ENCODE measurements around the gene PDE12. TPM values are rescaled to one million over a fixed set of nuclear protein-coding genes. Genes with fewer than 3 reads are reported as not detected.

Gene PDE12
- total RNA-seq, 1 experiment from 2014 or later: 27.7 TPM

DNA sequence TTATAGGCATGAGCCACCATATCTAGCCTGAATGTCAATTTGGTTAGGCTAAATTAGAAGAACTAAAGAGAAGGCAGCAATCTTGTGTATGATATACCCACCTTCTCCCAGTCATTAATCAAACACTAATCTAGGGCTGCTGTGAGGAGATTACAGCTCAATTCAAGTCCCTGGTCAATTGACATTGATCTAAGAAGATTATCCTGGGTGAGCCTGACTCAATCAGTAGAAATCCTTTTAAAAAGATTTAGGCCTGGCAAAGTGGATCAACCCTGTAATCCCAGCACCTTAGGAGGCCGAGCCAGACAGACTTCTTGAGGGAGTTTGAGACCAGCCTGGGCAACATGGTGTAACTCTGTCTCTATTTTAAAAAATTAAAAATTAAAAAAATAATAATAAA lies 9.5 kb upstream of the PDE12 start:
- no peaks in the 10 kb centered on the region for H3K27me3 ChIP-seq (ENCODE audit: low read length)
- H3K9ac ChIP-seq (ENCODE audit: low read length): no peak overlapping the region
- H3K9me3 ChIP-seq (ENCODE audit: low read length): no peaks in the 10 kb centered on the region
- DNase-seq: no peak
- H3K36me3 ChIP-seq (ENCODE audit: insufficient read depth, low read length): no peaks in the 10 kb centered on the region
- H3K27ac ChIP-seq (ENCODE audit: low read length): no peak overlapping the region
- no peak overlapping the region for H2AFZ ChIP-seq (ENCODE audit: low read length)
- no peak overlapping the region for H3K4me3 ChIP-seq (ENCODE audit: low read length)
- no peak overlapping the region for H3K4me2 ChIP-seq (ENCODE audit: low read depth, low read length, poor library complexity, severe bottlenecking)
- peaks cover 17% of the 10 kb centered on the region for H3K4me1 ChIP-seq (ENCODE audit: low read length)
- H4K20me1 ChIP-seq (ENCODE audit: insufficient read depth, low read depth, low read length): no peaks in the 10 kb centered on the region
- H3K9me2 ChIP-seq (replicated peaks; ENCODE audit: insufficient read depth, low read length): no peaks in the 10 kb centered on the region
- H3K79me2 ChIP-seq (ENCODE audit: low read length): no peaks in the 10 kb centered on the region

DNA sequence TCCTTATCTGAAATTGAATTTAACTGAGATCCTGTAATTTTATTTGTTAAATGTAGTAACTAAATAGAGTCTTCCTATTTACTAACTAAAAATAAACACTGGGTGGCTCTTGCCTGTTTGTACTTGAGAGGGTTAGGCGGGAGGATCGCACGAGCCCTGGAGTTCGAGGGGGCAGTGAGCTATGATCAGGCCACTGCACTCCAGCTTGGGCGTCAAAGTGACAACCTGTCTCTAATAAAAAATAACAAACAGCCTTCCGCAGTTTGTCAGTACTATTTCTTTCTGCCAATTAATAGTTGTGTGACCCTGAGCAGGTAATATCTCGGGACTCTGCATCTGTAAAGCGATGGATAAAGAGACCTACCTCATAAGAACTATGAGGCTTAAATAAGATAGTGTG lies 768 bp upstream of the PDE12 start:
- H3K4me3 ChIP-seq (ENCODE audit: low read length): peak overlapping the region; percentile 87
- no peaks in the 10 kb centered on the region for H3K9me2 ChIP-seq (replicated peaks; ENCODE audit: insufficient read depth, low read length)
- peak overlapping the region; percentile 73 for H3K27ac ChIP-seq (ENCODE audit: low read length)
- peaks cover 12% of the 10 kb centered on the region for H3K36me3 ChIP-seq (ENCODE audit: insufficient read depth, low read length)
- peak overlapping the region; percentile 79; the same call in 1 of the 2 replicates for H2AFZ ChIP-seq (ENCODE audit: low read length)
- peaks cover 15% of the 10 kb centered on the region; the same call in 1 of the 2 replicates for H4K20me1 ChIP-seq (ENCODE audit: insufficient read depth, low read depth, low read length)
- H3K79me2 ChIP-seq (ENCODE audit: low read length): peaks cover 55% of the 10 kb centered on the region
- H3K4me2 ChIP-seq (ENCODE audit: low read depth, low read length, poor library complexity, severe bottlenecking): peak overlapping the region; percentile 97
- H3K9ac ChIP-seq (ENCODE audit: low read length): peak overlapping the region; percentile 92
- peaks cover 30% of the 10 kb centered on the region for H3K4me1 ChIP-seq (ENCODE audit: low read length)
- DNase-seq: peak; percentile 60
- no peaks in the 10 kb centered on the region for H3K9me3 ChIP-seq (ENCODE audit: low read length)
- H3K27me3 ChIP-seq (ENCODE audit: low read length): no peaks in the 10 kb centered on the region

DNA sequence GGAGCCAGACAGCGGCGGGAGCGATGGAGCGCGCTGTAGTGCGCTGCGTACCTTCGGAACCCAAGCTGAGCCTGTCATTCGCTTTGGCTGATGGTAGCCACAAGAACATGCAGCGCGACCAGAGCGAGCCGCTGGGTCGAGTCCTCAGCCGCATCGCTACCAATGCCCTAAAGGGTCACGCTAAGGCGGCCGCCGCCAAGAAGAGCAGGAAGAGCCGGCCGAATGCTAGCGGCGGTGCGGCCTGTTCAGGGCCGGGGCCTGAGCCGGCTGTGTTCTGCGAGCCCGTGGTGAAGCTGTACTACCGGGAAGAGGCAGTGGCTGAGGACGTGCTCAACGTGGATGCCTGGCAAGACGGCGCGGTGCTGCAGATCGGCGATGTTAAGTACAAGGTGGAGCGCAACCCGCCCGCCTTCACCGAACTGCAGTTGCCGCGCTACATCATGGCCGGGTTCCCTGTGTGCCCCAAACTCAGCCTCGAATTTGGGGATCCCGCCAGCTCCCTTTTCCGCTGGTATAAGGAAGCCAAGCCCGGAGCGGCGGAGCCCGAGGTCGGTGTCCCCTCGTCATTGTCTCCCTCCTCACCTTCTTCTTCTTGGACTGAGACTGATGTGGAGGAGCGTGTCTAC lies 498 bp downstream of the PDE12 start:
- H3K27me3 ChIP-seq (ENCODE audit: low read length): no peaks in the 10 kb centered on the region
- H3K4me3 ChIP-seq (ENCODE audit: low read length): peak overlapping the region; percentile 87
- H3K4me2 ChIP-seq (ENCODE audit: low read depth, low read length, poor library complexity, severe bottlenecking): peak overlapping the region; percentile 97
- peak overlapping the region; percentile 92 for H3K9ac ChIP-seq (ENCODE audit: low read length)
- H4K20me1 ChIP-seq (ENCODE audit: insufficient read depth, low read depth, low read length): peaks cover 15% of the 10 kb centered on the region; the same call in 1 of the 2 replicates
- H3K27ac ChIP-seq (ENCODE audit: low read length): peak overlapping the region; percentile 73
- peak overlapping the region; percentile 79; the same call in 1 of the 2 replicates for H2AFZ ChIP-seq (ENCODE audit: low read length)
- H3K9me2 ChIP-seq (replicated peaks; ENCODE audit: insufficient read depth, low read length): no peaks in the 10 kb centered on the region
- H3K36me3 ChIP-seq (ENCODE audit: insufficient read depth, low read length): peaks cover 21% of the 10 kb centered on the region
- no peaks in the 10 kb centered on the region for H3K9me3 ChIP-seq (ENCODE audit: low read length)
- peaks cover 66% of the 10 kb centered on the region for H3K79me2 ChIP-seq (ENCODE audit: low read length)
- peak; percentile 65 for DNase-seq
- peaks cover 41% of the 10 kb centered on the region for H3K4me1 ChIP-seq (ENCODE audit: low read length)

DNA sequence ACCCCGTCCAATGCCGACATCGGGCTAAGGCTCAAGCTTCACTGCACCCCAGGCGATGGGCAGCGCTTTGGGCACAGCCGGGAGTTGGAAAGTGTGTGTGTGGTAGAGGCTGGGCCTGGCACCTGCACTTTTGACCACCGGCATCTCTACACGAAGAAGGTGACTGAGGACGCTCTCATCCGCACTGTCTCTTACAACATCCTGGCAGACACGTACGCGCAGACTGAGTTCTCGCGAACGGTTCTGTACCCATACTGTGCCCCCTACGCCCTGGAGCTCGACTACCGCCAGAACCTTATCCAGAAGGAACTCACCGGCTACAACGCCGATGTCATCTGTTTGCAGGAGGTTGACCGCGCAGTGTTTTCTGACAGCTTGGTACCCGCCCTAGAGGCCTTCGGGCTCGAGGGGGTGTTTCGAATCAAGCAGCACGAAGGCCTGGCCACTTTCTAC lies 1.0 kb downstream of the PDE12 start:
- Histone ChIP-seq H3K27ac (ENCODE audit: low read length) (no peak overlapping the region), H3K4me1 (ENCODE audit: low read length) (peaks cover 43% of the 10 kb centered on the region), H3K9me3 (ENCODE audit: low read length) (no peaks in the 10 kb centered on the region), H4K20me1 (ENCODE audit: insufficient read depth, low read depth, low read length) (peaks cover 15% of the 10 kb centered on the region; the same call in 1 of the 2 replicates), H3K4me2 (ENCODE audit: low read depth, low read length, poor library complexity, severe bottlenecking) (peak overlapping the region; percentile 97), H3K9ac (ENCODE audit: low read length) (peak overlapping the region; percentile 92), H2AFZ (ENCODE audit: low read length) (no peak overlapping the region), H3K9me2 (replicated peaks; ENCODE audit: insufficient read depth, low read length) (no peaks in the 10 kb centered on the region), H3K36me3 (ENCODE audit: insufficient read depth, low read length) (peaks cover 26% of the 10 kb centered on the region), H3K79me2 (ENCODE audit: low read length) (peaks cover 71% of the 10 kb centered on the region), H3K27me3 (ENCODE audit: low read length) (no peaks in the 10 kb centered on the region), H3K4me3 (ENCODE audit: low read length) (peak overlapping the region; percentile 87)
- DNase-seq: peak; percentile 73

DNA sequence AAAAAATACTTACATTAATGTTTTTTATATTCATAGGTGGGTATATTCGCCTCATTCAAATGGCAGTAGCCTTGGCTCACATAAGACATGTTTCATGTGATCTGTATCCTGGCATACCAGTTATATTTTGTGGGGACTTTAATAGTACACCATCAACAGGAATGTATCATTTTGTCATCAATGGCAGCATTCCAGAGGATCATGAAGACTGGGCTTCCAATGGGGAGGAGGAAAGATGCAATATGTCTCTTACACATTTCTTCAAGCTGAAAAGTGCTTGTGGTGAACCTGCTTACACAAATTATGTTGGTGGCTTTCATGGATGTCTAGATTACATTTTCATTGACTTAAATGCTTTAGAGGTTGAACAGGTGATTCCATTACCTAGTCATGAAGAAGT lies 3.5 kb downstream of the PDE12 start:
- peak overlapping the region; percentile 48 for H3K4me3 ChIP-seq (ENCODE audit: low read length)
- peaks cover 94% of the 10 kb centered on the region for H3K79me2 ChIP-seq (ENCODE audit: low read length)
- H4K20me1 ChIP-seq (ENCODE audit: insufficient read depth, low read depth, low read length): peaks cover 15% of the 10 kb centered on the region; the same call in 1 of the 2 replicates
- H3K27me3 ChIP-seq (ENCODE audit: low read length): no peaks in the 10 kb centered on the region
- H2AFZ ChIP-seq (ENCODE audit: low read length): no peak overlapping the region
- H3K4me2 ChIP-seq (ENCODE audit: low read depth, low read length, poor library complexity, severe bottlenecking): peak overlapping the region; percentile 97
- no peak overlapping the region for H3K9ac ChIP-seq (ENCODE audit: low read length)
- no peaks in the 10 kb centered on the region for H3K9me3 ChIP-seq (ENCODE audit: low read length)
- H3K36me3 ChIP-seq (ENCODE audit: insufficient read depth, low read length): peaks cover 44% of the 10 kb centered on the region
- no peak for DNase-seq
- peaks cover 43% of the 10 kb centered on the region for H3K4me1 ChIP-seq (ENCODE audit: low read length)
- no peak overlapping the region for H3K27ac ChIP-seq (ENCODE audit: low read length)
- no peaks in the 10 kb centered on the region for H3K9me2 ChIP-seq (replicated peaks; ENCODE audit: insufficient read depth, low read length)

DNA sequence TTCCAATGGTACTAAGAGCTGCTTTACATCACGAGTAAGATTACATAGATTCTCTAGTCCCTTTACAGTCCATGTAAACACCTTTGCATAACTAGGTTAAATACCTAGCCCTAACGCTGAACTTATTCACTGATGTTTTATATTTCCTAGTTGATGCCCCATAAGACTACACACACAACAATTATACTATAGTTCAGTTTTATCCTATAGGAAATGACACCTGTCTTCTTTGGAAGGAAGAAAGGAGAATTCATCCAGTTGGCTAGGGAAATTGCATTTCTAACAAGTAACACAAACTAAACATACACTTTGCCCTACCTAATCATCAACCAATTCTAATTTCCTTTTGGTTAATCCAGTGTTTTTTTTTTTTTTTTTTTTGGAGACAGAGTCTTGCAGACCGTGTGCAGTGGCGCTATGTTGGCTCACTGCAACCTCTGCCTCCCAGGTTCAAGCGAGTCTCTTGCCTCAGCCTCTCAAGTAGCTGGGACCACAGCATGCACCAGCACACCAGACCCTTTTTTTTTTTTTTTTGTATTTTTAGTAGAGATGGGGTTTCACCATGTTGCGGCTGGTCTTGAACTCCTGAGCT lies 13.9 kb downstream of the PDE12 start:
- Histone ChIP-seq H3K27ac (ENCODE audit: low read length) (no peak overlapping the region), H3K27me3 (ENCODE audit: low read length) (no peaks in the 10 kb centered on the region), H2AFZ (ENCODE audit: low read length) (no peak overlapping the region), H3K36me3 (ENCODE audit: insufficient read depth, low read length) (peaks cover 53% of the 10 kb centered on the region; the same call in 1 of the 2 replicates), H3K4me2 (ENCODE audit: low read depth, low read length, poor library complexity, severe bottlenecking) (no peak overlapping the region), H3K9me2 (replicated peaks; ENCODE audit: insufficient read depth, low read length) (no peaks in the 10 kb centered on the region), H3K4me1 (ENCODE audit: low read length) (peaks cover 4% of the 10 kb centered on the region; the same call in 1 of the 2 replicates), H3K79me2 (ENCODE audit: low read length) (peaks cover 49% of the 10 kb centered on the region), H4K20me1 (ENCODE audit: insufficient read depth, low read depth, low read length) (0 out of 2 replicates have a peak, but pooled peaks cover 4% of the 10 kb centered on the region), H3K4me3 (ENCODE audit: low read length) (no peak overlapping the region), H3K9ac (ENCODE audit: low read length) (no peak overlapping the region), H3K9me3 (ENCODE audit: low read length) (no peaks in the 10 kb centered on the region)
- DNase-seq: no peak

DNA sequence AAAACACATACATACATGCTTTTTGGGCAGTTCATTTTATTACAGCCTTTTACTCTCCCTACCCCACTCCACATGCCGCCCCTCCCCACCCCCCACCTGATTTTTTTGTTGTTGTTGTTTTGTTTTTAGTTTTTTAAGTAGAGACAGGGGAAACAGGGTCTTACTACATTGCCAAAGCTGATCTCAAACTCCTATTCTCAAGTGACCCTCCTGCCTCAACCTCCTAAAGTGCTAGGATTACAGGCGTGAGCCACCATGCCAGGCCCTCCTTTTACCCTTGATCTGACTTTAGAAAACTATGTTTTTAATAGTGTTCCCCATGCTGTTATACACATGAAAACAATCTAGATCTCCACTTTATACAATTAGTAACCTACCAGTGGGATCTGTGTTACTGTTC lies 14.8 kb downstream of the PDE12 start:
- peaks cover 52% of the 10 kb centered on the region for H3K79me2 ChIP-seq (ENCODE audit: low read length)
- H3K9ac ChIP-seq (ENCODE audit: low read length): no peak overlapping the region
- H3K4me2 ChIP-seq (ENCODE audit: low read depth, low read length, poor library complexity, severe bottlenecking): no peak overlapping the region
- peaks cover 62% of the 10 kb centered on the region; the same call in 1 of the 2 replicates for H3K36me3 ChIP-seq (ENCODE audit: insufficient read depth, low read length)
- H3K27ac ChIP-seq (ENCODE audit: low read length): no peak overlapping the region
- no peak overlapping the region for H2AFZ ChIP-seq (ENCODE audit: low read length)
- no peak overlapping the region for H3K4me3 ChIP-seq (ENCODE audit: low read length)
- no peaks in the 10 kb centered on the region for H3K9me2 ChIP-seq (replicated peaks; ENCODE audit: insufficient read depth, low read length)
- H3K4me1 ChIP-seq (ENCODE audit: low read length): peaks cover 4% of the 10 kb centered on the region; the same call in 1 of the 2 replicates
- 0 out of 2 replicates have a peak, but pooled peaks cover 4% of the 10 kb centered on the region for H4K20me1 ChIP-seq (ENCODE audit: insufficient read depth, low read depth, low read length)
- no peaks in the 10 kb centered on the region for H3K27me3 ChIP-seq (ENCODE audit: low read length)
- H3K9me3 ChIP-seq (ENCODE audit: low read length): no peaks in the 10 kb centered on the region
- DNase-seq: no peak

DNA sequence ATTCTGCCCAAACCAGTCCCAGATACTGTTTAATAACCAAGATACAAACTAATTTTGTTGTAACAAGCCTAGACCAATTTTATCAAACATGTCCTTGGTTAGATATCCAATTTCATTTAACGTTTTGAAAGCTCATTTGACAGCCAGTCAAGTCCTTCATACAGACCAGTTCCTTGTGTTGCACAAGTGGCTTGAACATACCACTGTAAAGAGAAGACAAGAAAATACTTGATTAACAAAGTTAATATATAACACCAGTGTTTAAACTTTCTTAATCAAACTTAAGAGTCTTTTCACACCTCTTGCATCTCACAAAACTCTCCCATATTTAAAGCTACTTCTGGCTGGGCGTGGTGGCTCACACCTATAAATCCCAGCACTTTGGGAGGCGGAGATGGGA lies 16.0 kb downstream of the PDE12 start:
- Histone ChIP-seq H3K4me1 (ENCODE audit: low read length) (no peaks in the 10 kb centered on the region), H3K9me3 (ENCODE audit: low read length) (no peaks in the 10 kb centered on the region), H3K27me3 (ENCODE audit: low read length) (no peaks in the 10 kb centered on the region), H3K4me3 (ENCODE audit: low read length) (no peak overlapping the region), H2AFZ (ENCODE audit: low read length) (no peak overlapping the region), H3K9me2 (replicated peaks; ENCODE audit: insufficient read depth, low read length) (no peaks in the 10 kb centered on the region), H3K4me2 (ENCODE audit: low read depth, low read length, poor library complexity, severe bottlenecking) (no peak overlapping the region), H3K79me2 (ENCODE audit: low read length) (peaks cover 57% of the 10 kb centered on the region), H3K27ac (ENCODE audit: low read length) (no peak overlapping the region), H3K9ac (ENCODE audit: low read length) (no peak overlapping the region), H3K36me3 (ENCODE audit: insufficient read depth, low read length) (peaks cover 64% of the 10 kb centered on the region; the same call in 1 of the 2 replicates), H4K20me1 (ENCODE audit: insufficient read depth, low read depth, low read length) (no peaks in the 10 kb centered on the region)
- DNase-seq: no peak

Measured in Karpas-422 (cell line).